Measurements from ENCODE around the gene ING5. TPM values are rescaled to one million over a fixed set of nuclear protein-coding genes. Genes with fewer than 3 reads are reported as not detected.

Gene ING5
- polyA plus RNA-seq, 3 donors = 6.5 to 29.5 (median 6.6) TPM

DNA sequence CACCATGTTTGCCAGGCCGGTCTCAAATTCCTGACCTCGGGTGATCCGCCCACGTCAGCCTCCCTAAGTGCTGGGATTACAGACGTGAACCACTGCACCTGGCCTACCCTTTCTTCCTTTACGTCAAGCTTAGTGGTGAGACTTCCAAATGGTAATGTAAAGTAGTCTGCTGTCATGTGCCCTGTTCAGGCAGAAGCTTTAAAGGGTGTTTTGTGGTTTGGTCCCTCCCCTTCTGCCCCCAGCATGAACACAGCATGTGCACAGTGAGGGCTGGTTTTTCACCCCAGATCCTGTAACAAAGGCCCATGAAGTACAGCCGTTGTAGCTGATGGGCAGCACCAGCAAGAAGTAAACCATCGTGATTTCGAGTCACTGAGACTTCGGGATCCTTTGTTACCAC, 12.5 kb upstream of the ING5 start:
- TF ChIP-seq, protein P1, sequence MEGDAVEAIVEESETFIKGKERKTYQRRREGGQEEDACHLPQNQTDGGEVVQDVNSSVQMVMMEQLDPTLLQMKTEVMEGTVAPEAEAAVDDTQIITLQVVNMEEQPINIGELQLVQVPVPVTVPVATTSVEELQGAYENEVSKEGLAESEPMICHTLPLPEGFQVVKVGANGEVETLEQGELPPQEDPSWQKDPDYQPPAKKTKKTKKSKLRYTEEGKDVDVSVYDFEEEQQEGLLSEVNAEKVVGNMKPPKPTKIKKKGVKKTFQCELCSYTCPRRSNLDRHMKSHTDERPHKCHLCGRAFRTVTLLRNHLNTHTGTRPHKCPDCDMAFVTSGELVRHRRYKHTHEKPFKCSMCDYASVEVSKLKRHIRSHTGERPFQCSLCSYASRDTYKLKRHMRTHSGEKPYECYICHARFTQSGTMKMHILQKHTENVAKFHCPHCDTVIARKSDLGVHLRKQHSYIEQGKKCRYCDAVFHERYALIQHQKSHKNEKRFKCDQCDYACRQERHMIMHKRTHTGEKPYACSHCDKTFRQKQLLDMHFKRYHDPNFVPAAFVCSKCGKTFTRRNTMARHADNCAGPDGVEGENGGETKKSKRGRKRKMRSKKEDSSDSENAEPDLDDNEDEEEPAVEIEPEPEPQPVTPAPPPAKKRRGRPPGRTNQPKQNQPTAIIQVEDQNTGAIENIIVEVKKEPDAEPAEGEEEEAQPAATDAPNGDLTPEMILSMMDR (IDR thresholded peaks at IDR 0.05) = no peak
- intact Hi-C loops (cut with micrococcal nuclease) = loop anchor here (5.0 to 10.0 kb wide), 3 partner anchors 45 to 182 kb away; partner anchors contain the start of genes D2HGDH (in 2 of the 2), ATG4B (in 1 of the 2), STK25 (in 1 of the 2) and THAP4 (in 1 of the 2)
- Mint-ChIP-seq H3K9me3 (no peaks in the 10 kb centered on the region), H3K27me3 (ENCODE audit: low read depth in 3 of 3) (peaks cover 0 to 1% (median 0%) of the 10 kb centered on the region in 3 donors), H3K27ac (peak overlapping the region in 3 of 7 donors; percentile 19 to 54 (median 40)), H3K4me1 (peaks cover 25% of the 10 kb centered on the region), H3K4me3 (no peak overlapping the region), H3K36me3 (peaks cover 23 to 35% of the 10 kb centered on the region in 2 donors)
- no peaks in the 10 kb centered on the region for H3K27me3 ChIP-seq (ENCODE audit: control insufficient read depth in 2 of 2, insufficient read depth in 2 of 2, low read length in 2 of 2)
- H3K4me3 ChIP-seq (replicated peaks in 1 of 3; ENCODE audit: low read depth in 2 of 3, low read length in 3 of 3) = no peak overlapping the region
- no peak overlapping the region for H2AFZ ChIP-seq (ENCODE audit: insufficient read depth, low read depth, low read length, poor library complexity, severe bottlenecking)
- no peak overlapping the region for H3K27ac ChIP-seq (ENCODE audit: low read depth in 1 of 2, low read length in 2 of 2)
- peaks cover 20 to 24% of the 10 kb centered on the region in 2 donors for H3K4me1 ChIP-seq (ENCODE audit: control insufficient read depth in 1 of 2, insufficient read depth in 2 of 2, low read length in 2 of 2)
- H3K4me2 ChIP-seq (replicated peaks; ENCODE audit: extremely low read depth, low read length, poor library complexity, severe bottlenecking) = no peak overlapping the region
- no peak for DNase-seq
- H3K9me3 ChIP-seq (replicated peaks in 1 of 2; ENCODE audit: control insufficient read depth in 1 of 2, insufficient read depth in 1 of 2, low read length in 2 of 2) = no peaks in the 10 kb centered on the region
- H3K9ac ChIP-seq (ENCODE audit: insufficient read depth, low read length, poor library complexity, severe bottlenecking) = no peak overlapping the region
- peaks cover 24 to 45% of the 10 kb centered on the region in 2 donors for H3K36me3 ChIP-seq (replicated peaks in 1 of 2; ENCODE audit: control insufficient read depth in 1 of 2, insufficient read depth in 2 of 2, low read length in 2 of 2)
- peaks cover 51% of the 10 kb centered on the region for H3K79me2 ChIP-seq (ENCODE audit: insufficient read depth, low read length)
- no peaks in the 10 kb centered on the region for H4K20me1 ChIP-seq (ENCODE audit: insufficient read depth, low read length)
- WGBS (ENCODE audit: insufficient coverage) = 90% methylated on average over 4 of the region's 10 CpGs

DNA sequence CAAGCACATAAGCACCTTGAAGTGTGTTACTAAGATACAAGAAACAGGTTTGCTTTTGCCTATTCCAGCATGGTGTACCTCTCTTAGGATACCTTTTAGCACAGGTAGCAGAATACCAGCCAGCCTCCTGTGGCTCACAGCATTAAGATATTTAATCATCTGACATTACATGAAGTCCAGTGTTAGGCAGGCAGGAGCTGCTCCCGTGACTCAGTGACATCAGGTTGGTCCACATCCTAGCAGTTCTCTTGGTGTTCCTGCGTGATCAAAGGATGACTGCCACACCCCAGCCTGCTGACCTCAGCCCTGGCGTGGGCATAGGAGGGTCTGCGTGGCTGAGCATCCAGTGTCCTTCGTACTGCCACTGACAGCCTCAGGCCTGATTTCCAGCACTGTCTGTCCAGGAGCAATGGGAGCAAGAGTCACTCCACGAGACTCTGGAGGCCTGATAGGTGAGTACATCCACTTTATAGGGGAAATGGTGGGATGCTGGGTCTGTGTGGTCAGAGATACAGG, 11.6 kb upstream of the ING5 start:
- H3K27ac Mint-ChIP-seq = peak overlapping the region in 1 of 7 donors; percentile 41
- Histone ChIP-seq H3K9ac (ENCODE audit: insufficient read depth, low read length, poor library complexity, severe bottlenecking) (no peak overlapping the region), H3K36me3 (replicated peaks in 1 of 2; ENCODE audit: control insufficient read depth in 1 of 2, insufficient read depth in 2 of 2, low read length in 2 of 2) (peaks cover 31 to 53% of the 10 kb centered on the region in 2 donors), H4K20me1 (ENCODE audit: insufficient read depth, low read length) (no peaks in the 10 kb centered on the region), H3K4me1 (ENCODE audit: control insufficient read depth in 1 of 2, insufficient read depth in 2 of 2, low read length in 2 of 2) (peaks cover 24 to 28% of the 10 kb centered on the region in 2 donors), H3K79me2 (ENCODE audit: insufficient read depth, low read length) (peaks cover 45% of the 10 kb centered on the region), H3K4me2 (replicated peaks; ENCODE audit: extremely low read depth, low read length, poor library complexity, severe bottlenecking) (no peak overlapping the region), H3K27me3 (ENCODE audit: control insufficient read depth in 2 of 2, insufficient read depth in 2 of 2, low read length in 2 of 2) (no peaks in the 10 kb centered on the region), H3K27ac (ENCODE audit: low read depth in 1 of 2, low read length in 2 of 2) (no peak overlapping the region), H3K4me3 (replicated peaks in 1 of 3; ENCODE audit: low read depth in 2 of 3, low read length in 3 of 3) (no peak overlapping the region), H2AFZ (ENCODE audit: insufficient read depth, low read depth, low read length, poor library complexity, severe bottlenecking) (no peak overlapping the region), H3K9me3 (replicated peaks in 1 of 2; ENCODE audit: control insufficient read depth in 1 of 2, insufficient read depth in 1 of 2, low read length in 2 of 2) (no peaks in the 10 kb centered on the region)
- WGBS (ENCODE audit: insufficient coverage) = 89% methylated on average over 6 of the region's 6 CpGs
- peaks cover 0 to 1% (median 0%) of the 10 kb centered on the region in 3 donors for H3K27me3 Mint-ChIP-seq (ENCODE audit: low read depth in 3 of 3)
- H3K9me3 Mint-ChIP-seq = no peaks in the 10 kb centered on the region
- no peak overlapping the region for H3K4me3 Mint-ChIP-seq
- no peak for DNase-seq
- intact Hi-C loops (cut with micrococcal nuclease) = no loop called here
- H3K4me1 Mint-ChIP-seq = peaks cover 28% of the 10 kb centered on the region
- H3K36me3 Mint-ChIP-seq = peaks cover 22 to 40% of the 10 kb centered on the region in 2 donors
- TF ChIP-seq, protein P1 (IDR thresholded peaks at IDR 0.05) = no peak
